Loucy (cell line): ENCODE measurements around the gene CDK4.

Experiments
- EZH2phosphoT487 ChIP-seq: fragments of 200-600 bp; IDR thresholded peaks from 2 replicates; pipeline ENCODE4 v1.6.1; 2018; ENCODE audit warnings: antibody characterized with exemption, mild to moderate bottlenecking, moderate library complexity, borderline replicate concordance
- TF ChIP-seq, protein P1 (sequence below): fragments of 200-600 bp; sonication (generic); conservative IDR thresholded peaks from 2 replicates; pipeline ENCODE4 v1.5.1; 2014; ENCODE audit warnings: mild to moderate bottlenecking, antibody characterized with exemption, low read length

DNA sequence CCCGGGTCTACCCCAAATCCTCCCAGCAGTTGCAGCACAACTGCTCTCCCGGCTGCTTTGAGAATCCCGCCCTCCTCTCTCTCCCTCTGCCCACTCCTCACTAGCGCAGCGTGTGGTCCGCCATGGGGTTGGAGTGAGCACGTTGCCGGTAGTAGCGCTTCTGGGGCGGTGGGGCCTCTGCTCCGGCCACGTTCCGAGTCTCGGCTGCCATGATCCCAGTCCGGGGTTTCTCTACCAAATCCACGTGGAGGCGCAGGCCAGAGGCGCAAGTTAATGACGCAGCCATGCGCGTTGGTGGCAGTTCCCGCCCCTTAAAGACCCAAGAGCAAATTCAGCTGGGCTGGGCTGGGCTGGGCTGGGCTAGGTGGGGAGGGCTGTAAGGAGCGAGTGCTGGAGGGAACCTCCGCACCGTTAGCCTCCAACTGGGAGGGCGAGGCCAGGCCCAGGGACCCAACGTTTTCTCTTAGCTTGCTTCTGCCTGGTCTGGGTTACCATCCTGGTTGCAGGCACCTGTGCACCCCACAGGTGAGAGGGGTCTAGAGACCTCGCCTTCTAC, 19.8 kb upstream of the CDK4 start, which contains the start of gene METTL1:
- TF ChIP-seq, protein P1, sequence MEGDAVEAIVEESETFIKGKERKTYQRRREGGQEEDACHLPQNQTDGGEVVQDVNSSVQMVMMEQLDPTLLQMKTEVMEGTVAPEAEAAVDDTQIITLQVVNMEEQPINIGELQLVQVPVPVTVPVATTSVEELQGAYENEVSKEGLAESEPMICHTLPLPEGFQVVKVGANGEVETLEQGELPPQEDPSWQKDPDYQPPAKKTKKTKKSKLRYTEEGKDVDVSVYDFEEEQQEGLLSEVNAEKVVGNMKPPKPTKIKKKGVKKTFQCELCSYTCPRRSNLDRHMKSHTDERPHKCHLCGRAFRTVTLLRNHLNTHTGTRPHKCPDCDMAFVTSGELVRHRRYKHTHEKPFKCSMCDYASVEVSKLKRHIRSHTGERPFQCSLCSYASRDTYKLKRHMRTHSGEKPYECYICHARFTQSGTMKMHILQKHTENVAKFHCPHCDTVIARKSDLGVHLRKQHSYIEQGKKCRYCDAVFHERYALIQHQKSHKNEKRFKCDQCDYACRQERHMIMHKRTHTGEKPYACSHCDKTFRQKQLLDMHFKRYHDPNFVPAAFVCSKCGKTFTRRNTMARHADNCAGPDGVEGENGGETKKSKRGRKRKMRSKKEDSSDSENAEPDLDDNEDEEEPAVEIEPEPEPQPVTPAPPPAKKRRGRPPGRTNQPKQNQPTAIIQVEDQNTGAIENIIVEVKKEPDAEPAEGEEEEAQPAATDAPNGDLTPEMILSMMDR = no peak
- no peak for TF ChIP-seq EZH2phosphoT487
